Left hindlimb (tissue), 1 donor: ENCODE data around the gene ATXN7L1.
"Not testable (repeated sequence)": the region's sequence is repeated elsewhere in the genome, so short reads cannot be mapped to it uniquely, and the experiment has no call there.

Source experiments
- DNase-seq: peaks from one replicate; pipeline ENCODE4 v3.0.0-alpha.2; 2018

Gene ATXN7L1

DNA sequence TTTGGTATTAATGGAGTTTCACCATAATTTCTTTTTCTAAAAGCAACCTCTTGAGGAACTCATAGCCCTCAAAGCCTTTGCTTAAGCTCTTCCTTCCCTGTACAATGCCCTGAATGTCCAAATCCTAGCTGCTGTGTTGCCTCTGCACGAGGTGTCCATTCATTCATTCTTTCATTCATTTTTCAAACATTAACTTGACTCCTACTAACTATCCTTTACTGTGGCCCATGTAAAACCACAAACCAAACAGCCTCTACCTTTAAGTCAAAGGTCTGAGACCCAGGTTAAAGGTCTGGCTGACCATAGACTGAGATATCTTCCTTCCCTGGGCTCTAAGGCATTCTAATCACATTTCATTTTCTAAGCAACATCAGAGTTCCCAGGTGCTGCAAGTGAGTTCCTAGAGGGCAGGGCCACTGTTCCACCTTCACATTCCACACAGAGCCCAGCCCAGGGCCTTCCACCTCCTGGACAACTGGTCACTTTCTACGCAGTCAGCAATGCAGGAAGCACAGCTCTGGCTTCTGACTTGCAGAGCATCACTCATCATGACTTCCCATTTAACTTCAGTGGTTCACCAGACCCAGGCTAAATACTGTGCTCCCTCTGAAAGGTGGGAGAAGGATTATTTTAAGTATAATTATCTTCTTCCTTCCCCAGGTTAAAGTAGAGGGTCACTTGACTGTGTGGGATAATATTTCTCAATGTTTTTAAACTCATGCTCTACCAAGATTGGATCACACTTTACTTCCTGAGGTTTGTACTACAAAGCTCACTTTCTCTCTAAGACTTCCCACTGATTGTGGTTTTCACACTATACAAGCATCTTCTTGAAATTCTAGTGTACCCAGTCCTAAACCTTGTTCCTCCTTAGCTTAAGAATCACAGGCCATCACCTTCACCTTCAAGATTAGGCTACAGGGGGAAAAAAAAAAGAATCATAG is 19.1 kb downstream of the ATXN7L1 start:
- DNase-seq, result no peak

DNA sequence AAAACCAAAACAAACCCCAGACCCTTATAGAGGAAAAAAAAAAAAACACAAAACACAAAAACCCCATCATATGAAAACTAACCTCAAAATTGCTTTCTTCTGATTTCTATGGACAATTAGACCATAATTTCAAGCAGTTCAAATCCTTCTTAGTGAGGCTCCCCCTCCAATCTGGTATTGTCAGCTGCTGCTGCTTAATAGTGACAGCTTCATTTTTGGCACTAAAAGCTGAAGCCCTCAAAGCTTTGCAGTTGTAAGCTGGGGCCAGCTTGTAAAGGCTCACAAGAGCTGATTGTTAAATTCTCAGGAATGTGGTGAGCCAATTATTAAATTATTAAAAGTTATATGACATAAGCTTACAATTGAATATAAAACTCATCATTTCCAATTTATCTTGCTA is 21.9 kb downstream of the ATXN7L1 start:
- no peak for DNase-seq

DNA sequence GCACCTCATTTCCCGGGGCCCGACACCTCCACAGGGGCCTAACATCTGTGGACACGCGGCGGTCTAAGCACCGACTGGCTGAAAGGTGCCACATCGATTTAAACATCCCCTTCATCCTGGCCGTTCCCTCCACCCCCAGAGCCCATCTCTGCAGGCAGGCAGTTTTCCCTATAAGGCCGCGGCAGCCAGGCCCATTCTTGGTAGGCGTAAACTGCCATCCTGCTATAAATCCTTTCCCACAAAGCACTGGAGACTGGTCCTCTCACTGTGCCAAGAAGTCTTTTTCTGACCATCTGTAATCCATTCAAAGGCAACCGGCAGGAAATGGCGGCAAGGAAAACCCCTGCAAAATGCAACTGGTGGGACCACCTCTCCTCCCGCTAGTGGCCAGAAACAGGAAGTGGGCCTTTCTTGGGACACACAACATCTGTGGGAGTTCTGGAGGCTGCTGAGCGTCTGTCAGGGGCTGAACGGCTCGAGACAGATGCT is 22.4 kb downstream of the ATXN7L1 start:
- DNase-seq, result peak; percentile 77

DNA sequence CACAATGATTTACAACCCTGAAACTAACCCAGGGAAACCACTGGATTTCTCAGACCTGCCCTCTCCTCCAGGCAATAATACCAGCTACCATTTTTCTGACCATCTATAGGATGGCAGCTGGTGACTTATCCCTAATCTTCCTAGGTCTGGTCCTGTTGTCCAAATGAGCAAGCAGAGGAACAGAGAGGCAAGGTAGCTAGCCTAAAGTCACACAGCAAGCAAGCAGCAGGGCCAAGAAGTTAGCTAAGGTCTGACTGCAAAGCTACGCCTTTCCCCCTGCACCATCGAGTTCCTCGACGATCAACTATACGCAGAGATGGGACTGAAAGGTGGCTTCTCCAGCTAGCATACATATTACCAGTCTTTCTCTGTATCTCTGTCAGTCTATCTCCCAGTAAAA is 25.3 kb downstream of the ATXN7L1 start:
- DNase-seq, result no peak

DNA sequence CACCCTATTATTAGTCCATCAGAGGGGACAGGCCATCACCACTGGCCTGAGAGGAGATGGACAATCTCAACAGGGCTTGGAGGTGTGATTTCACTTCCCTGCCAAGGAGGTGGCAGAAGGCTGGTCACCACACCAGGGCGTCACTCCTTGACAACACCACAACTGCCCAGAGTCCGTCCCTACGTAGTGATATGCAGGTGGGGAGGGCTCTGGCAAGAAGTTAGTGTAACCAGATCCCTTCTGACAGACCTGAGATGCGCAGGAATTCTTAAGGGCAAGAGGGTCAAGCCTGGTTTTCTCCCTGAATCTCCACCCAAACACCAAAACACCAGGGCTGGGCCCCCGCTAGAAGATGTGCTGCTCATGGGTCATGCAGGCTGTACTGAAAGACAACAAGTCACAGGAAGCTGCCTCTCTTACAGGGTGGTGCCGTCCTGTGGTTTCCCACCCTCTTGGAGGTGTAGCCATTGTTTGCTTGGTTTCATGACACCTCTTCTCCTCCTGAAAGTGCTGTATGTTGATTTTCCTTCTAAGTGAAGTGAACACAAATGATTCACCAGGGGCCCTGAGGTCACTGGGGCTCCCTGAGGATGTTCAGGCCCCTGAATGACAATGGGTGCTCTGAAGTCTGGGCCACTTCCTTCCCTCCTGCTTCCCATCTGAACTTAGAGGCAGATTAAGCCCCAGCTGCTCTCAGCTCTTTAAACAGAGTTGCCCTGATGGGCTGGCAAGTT is 27.1 kb downstream of the ATXN7L1 start:
- no peak for DNase-seq

DNA sequence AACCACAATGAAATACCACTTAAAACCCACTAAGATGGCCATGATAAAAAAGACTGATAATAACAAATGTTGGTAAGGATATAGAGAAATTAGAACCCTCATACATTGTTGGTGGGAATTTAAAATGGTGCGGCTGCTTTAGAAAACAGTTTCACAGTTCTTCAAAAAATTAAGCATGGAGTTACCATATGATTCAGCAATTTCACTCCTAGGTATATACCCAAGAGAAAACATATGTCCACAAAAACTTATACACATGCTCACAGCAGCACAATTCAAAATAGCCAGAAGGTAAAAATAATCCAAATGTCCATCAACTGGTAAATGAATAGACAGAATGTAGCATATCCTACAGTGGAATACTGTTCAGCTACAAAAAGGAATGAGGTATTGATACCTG is 30.0 kb downstream of the ATXN7L1 start:
- no peak for DNase-seq

DNA sequence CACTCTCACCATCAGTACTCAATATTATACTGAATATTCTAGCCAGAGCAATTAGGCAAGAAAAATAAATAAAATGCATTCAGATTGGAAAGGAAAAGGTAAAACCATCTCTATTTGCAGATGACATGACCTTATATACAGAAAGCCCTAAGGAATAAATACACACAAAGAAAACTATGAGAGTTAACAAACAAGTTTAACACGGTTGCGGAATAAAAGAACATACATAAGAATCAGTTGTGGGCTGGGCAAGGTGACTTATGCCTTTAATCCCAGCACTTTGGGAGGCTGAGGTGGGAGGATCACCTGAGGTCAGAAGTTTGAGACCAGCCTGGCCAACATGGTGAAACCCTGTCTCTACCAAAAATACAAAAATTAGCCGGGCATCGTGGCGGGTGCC is 31.7 kb downstream of the ATXN7L1 start:
- DNase-seq, result not testable (repeated sequence)

DNA sequence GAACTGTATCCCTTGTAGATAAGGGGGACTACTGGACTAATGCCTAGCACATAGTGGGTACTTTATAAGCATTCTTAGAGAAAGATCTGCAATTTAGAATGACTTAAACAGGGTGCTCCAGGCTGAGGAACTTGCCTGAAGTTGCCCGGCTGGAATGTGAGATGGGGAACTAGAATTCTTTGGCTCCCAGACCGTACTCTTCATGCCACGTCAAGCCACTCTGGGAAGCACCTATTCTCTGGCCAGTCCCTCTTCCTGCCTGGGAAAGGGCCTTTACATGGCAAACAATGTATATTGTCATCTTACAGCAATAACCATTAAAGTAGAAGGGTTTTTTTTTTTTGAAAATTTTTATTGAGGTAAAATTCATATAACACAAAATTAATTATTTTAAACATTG is 34.5 kb downstream of the ATXN7L1 start:
- DNase-seq, result no peak

DNA sequence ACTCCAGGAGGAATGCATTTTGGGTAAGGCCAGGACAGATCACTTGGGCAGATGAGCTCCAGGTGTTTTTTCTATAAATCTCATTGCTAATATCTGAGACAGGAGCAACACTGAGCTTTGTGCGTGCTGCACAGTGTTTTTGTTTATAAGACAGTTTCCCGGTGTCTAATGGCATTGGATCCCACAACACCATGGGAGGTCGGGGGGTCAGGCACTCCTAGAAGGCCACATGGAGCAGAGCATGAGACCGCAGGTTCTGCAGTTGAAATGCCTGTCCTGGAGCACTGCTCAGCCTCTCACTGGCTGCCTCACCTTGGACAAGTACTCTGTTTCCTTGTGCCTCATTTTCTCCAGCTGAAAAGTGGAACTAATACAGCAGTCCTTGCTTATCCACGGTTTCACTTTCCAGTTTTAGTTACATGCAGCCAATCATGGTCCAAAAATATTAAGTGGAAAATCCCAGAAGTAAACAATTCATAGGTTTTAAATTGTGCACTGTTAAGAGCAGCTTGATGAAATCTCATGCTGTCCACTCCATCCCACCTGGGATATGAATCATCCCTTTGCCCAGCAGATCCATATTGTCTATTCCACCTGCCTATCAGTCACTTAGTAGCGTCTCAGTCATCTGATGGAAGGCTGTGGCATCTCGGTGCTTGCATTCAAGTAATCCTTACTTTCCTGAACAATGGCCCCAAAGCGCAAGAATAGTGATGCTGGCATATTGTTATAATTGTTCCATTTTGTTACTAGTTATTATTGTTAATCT is 35.2 kb downstream of the ATXN7L1 start:
- no peak for DNase-seq

DNA sequence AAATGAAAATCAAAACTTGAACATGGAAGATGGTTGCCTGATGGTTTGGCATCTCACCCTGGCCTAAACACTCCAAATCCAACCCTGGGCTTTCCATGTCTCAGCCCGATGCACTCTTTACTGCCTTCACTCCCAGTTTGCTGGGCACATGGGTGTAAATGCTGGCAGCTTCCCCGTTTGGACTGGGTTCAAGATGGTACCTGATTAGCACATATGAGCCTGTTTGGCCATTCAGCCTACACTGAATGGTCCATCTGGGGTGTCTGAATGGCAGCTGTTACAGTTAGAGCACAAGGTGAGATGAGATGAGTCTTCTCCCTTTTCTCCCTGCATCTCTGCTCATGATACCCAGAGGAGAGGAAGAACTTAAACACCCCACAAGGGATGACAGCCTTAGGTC is 37.1 kb downstream of the ATXN7L1 start:
- DNase-seq, result no peak

DNA sequence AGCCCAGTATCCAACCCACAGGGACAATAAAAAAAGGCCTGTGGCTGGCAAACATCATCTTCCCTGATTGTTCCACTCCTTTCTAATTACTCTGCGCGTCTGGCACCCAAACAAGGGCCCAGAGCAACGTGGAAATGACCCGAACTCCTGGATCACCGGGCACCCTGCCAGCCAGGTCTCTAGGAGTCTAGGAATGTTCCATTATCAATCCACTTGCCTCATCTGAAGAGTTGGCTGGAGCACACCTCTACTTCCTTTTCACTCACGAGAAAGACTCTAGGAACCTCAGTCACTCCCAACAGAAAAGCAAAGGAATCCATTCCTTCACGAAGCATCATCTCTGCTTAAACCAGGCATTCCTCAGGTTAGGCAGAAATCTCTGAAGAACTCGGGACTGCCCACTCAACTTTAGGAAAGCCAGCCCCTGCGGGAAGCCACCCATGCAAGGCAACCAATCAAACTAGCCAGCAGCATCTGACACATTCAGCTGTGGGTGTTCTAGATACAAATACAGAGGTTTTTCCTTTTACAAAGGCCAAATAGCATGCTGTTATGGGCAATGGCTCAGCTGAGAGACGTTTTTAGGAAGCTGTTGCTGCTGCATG is 37.7 kb downstream of the ATXN7L1 start:
- DNase-seq, result no peak

DNA sequence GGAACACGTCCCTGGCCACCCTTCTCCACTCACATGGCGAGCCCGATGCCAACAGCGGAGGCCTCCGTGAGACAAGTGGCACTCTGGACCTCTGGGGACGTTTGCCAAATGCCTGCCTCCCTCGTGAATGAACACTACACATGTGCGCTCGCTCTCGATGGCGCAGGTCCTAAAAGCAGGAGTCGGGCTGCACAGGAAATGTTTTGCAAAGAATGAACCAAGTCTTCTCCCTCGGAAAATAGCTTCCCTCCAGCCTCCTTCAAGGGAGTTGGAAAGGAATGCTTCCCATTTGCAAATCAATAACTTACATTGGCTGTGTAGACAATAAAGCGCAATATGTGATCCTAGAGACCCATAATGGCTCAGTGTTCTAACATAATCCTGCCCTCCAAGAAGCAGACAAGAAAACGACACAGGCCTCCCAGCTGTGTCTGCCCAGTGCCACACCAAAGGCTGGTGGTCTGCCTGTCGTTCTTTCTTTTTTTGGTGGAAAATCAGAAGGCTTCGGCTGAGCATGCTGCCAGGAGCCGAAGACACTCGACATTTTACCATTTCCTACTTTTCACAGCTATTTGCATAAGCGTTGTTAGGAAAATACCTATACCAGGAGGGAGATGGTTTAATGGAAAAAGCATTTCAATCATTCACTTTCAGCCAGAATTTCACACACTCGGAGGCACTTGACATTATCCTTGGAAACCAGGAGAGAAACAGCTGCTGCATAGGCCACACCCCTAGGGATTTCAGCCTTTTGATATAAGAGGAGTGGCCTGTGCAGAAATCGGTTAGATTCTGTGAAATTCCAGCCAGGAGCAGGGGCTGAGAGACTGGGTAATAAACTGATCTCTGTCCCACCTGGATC is 38.4 kb downstream of the ATXN7L1 start:
- DNase-seq, result peak; percentile 47

DNA sequence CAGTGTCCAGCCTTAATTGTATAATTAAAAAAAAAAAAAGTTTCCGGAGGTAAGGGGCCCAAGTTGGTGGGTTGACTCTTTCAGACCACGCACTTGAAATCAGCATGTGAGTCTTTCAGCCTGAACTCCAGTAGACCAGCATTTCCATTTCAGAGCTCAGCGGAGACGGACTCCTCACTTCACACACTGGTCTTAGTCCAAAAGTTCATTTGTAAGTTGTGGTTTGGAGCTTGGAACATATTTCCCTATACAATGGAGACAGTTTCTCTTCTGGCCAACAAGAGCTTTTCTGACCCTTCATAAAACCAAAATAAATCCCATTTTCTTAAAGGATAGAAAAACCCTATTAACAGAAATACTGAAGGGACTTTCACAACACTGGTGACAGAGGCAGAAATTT is 41.0 kb downstream of the ATXN7L1 start:
- DNase-seq, result no peak

DNA sequence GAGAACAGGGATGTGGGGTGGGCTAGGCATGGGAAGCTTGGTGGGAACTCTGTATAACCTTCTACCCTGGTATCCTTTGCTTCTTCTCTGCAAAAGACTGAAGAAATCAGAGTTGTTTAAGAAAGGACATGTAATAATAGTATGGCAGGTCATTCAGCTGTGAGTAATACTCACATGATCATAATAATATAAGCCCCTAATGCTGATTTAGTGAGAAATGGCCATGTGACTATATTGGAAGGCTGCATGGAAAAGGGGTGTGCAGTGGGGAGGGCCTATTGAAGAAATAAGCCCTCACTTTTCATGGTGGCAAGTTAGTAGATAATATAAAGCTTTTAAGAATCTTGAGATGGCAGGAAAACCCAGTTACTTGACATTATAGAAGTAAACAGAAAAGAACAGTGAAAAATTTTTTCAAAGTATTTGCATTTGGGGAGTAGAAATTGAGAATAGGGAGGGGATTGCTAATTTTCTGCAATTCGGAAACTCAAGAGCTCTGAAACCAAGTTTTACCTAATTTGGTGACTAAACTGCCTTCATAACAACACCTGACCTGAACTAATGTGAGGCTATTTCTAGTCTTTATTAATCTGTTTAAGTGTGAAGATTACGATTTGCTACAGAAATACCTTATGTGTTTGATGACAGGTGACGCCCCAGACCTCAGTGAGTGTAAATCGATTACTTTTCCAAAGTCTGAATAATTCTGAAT is 44.4 kb downstream of the ATXN7L1 start:
- no peak for DNase-seq

DNA sequence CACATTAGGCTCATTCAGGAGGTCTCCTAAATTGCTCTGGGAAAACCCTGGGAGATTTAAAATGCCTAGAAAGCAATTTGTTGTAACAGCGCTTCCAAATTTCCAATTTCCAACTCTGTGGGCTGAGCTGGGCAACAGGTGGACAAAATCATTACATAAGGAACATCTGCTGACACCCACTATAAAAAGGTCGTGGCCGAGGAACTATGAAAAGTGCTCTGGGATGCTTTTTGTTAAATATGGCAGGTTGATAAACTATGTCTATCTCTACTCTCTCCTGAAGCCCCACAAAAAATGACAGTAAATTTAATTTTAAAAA is 45.1 kb downstream of the ATXN7L1 start:
- no peak for DNase-seq

DNA sequence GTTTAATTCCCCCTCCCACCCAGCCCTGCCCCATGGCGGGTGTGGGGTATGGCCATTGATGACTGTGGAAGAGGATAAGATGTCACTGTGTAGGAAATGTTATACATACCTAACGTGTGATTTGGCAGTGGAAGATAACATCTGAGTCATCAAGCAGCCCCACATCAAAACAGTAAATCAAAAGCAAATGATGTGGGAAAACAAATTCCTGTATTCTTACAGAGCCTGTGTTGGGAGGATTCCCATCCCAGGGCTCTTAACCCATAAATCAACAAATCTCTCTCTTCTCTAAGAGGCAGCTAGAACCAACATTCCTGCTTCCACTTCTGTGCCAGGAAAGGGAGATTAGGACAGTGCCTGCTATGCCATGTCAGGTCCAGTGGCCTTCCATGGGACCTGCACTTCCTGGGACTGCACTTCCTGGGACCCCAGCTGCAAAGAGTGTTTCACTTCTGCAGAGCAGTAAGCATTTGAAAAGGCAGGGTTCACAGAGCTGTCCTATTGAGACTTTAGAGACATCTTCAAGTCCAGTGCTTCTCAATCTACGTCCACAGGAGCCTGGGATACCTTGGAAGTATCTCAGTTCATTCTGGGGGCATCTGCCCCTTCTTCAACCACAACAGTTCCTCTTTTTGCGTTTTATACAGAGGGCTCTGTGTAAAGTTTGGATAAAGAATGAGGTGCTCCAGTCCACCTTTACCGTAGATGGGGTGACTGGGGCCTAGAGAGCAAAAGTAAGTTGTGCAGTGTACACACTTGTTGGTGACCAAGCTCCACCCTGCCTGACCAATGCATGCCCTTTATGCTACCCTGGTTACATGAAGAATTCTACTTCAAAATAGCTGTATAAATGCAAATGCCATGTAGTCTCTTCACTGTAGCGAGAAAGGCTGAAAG is 45.7 kb downstream of the ATXN7L1 start:
- no peak for DNase-seq

DNA sequence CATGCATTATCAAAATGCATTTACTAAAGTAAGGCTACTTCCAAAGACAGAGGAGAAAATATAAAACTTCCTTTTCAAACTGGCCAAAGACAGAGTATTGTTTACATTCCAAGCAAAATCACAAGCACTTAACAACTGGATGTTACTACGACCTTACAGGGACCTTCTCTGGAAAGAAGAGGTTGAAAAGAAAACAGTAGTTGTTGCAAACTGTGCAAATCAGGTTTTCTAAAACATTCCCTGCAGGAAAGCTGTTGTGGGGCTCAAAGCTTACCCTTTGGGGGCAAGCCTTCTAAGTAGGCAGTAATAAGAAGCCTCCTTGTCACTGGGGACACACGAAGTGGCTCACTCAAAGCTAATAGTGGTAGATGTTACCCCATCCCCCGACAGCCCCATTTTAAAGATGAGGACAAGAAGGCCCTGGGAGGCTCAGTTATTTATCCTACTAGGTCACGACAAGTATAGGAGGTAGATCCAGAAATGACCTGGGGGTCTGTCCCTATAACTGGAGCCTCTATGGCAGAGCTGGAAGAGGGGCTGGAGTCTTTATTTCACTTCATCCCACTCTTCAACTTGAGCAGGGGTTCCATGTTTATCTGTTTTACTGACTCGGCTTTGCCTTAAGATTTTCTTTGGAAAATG is 46.6 kb downstream of the ATXN7L1 start:
- no peak for DNase-seq

DNA sequence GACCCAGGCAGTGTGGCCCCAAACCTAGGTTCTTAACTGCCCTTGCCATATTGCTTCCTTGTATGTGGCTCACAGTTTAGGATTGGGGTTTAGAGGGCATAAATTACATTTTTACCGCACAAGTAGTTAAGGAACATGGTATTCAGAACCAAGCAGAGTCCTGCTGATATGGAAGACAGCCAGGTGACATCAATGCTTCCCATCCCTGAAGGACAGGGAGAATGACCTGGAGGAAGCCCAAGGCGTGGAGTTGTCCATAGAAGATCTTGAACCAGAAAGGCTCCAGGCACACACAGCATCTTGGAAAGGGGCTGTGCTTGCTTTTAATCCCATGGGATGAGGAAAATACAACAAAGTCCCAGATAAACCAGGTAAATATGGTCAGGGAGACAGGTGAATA is 48.3 kb downstream of the ATXN7L1 start:
- no peak for DNase-seq

DNA sequence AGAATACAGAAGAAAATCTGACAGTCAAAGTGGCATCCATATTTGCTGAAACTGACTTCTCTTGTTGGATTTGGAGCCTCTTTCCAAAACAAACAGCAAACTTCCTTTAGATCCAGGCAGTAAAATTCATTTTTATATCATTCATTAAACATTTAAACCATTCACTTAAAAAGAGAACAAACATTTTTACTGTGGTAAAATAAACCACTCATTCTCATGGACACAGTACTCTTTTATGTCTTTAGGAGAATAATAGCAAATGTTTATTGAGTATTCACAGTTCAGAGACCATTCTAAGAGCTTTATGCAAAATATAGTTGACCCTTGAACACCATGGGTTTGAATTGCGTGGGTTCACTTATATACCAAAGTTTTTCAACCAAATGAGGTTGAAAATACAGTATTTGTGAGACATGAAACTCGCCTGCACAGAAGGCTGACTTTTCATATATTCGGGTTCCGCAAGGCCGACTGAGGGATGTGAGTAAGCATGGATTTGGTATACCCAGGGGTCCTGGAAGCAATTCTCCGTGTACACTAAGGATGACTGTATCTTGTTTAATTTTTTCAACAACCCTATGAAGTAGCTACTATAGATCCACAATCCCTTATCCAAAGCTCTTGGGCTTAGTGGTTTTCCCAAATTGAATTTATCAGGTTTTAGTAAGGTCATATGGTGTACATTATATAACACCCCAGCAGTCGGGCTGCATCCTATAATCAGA is 49.1 kb downstream of the ATXN7L1 start:
- no peak for DNase-seq
